ENCODE measurements around the gene ASAP3. TPM values are rescaled to one million over a fixed set of nuclear protein-coding genes. Genes with fewer than 3 reads are reported as not detected.

The ASAP3 gene
- total and polyA plus RNA-seq, 2 experiments from 2014 or later: 28.0 to 98.2 TPM

- Mint-ChIP-seq H3K4me1 (peaks cover 40% of the 10 kb centered on the region), H3K4me3 (no peak overlapping the region), H3K27ac (no peak overlapping the region), H3K27me3 (ENCODE audit: insufficient read depth, low read depth, poor library complexity) (peaks cover 12% of the 10 kb centered on the region), H3K36me3 (ENCODE audit: low read depth) (no peaks in the 10 kb centered on the region), H3K9me3 (no peaks in the 10 kb centered on the region)
- 0 out of 2 replicates have a peak overlapping the region, but pooled peaks have one; percentile 14 for H3K27ac ChIP-seq (ENCODE audit: low read depth)
- ATAC-seq (no peak), DNase-seq (ENCODE audit: low spot score) (no peak)
- H4K20me1 ChIP-seq (replicated peaks; ENCODE audit: insufficient read depth): peaks cover 52% of the 10 kb centered on the region
- H3K4me3 ChIP-seq: no peak overlapping the region
- peaks cover 3% of the 10 kb centered on the region; the same call in 1 of the 2 replicates for H3K27me3 ChIP-seq (ENCODE audit: insufficient read depth)
- no peaks in the 10 kb centered on the region for H3K9me2 ChIP-seq (ENCODE audit: insufficient read depth)
- H3F3A ChIP-seq (replicated peaks; ENCODE audit: low read depth): peaks cover 8% of the 10 kb centered on the region; the same call in 1 of the 2 replicates
- no peak overlapping the region for H3K4me2 ChIP-seq
- no peak overlapping the region for H2AFZ ChIP-seq
- TF ChIP-seq POLR2AphosphoS5 (IDR thresholded peaks at IDR 0.05; ENCODE audit: low read depth): no peak
- no peaks in the 10 kb centered on the region for H3K36me3 ChIP-seq (ENCODE audit: insufficient read depth)
- H3K79me2 ChIP-seq (replicated peaks; ENCODE audit: insufficient read depth): peaks cover 80% of the 10 kb centered on the region
- H3K4me1 ChIP-seq (ENCODE audit: insufficient read depth): peaks cover 43% of the 10 kb centered on the region
Observed at GRCh38 chr1:23480187-23481025, 3.6 kb downstream of the ASAP3 start.

GRCh38 chr1:23479666-23479941, 4.4 kb downstream of the ASAP3 start:
- no peak overlapping the region for H3K4me2 ChIP-seq
- no peaks in the 10 kb centered on the region for H3K27me3 ChIP-seq (ENCODE audit: insufficient read depth)
- TF ChIP-seq POLR2AphosphoS5 (IDR thresholded peaks at IDR 0.05; ENCODE audit: low read depth): no peak
- no peak for TF ChIP-seq CTCF (conservative IDR thresholded peaks at IDR 0.05; ENCODE audit: low read depth in 2 of 2)
- no peak for TF ChIP-seq ETS1 (IDR thresholded peaks at IDR 0.05)
- no peak for TF ChIP-seq ZNF462 (CRISPR knock-in tag; IDR thresholded peaks at IDR 0.05)
- no peak for TF ChIP-seq JUNB (IDR thresholded peaks at IDR 0.05; ENCODE audit: unreplicated experiment)
- no peak for TF ChIP-seq ZNF331 (CRISPR knock-in tag; IDR thresholded peaks at IDR 0.05; ENCODE audit: low read depth)
- no peak for TF ChIP-seq EZH2phosphoT487 (IDR thresholded peaks at IDR 0.05; ENCODE audit: unreplicated experiment)
- TF ChIP-seq ZNF114 (CRISPR knock-in tag; IDR thresholded peaks at IDR 0.05): no peak
- no peaks in the 10 kb centered on the region for H3K36me3 Mint-ChIP-seq (ENCODE audit: low read depth)
- H3K4me1 ChIP-seq (ENCODE audit: insufficient read depth): peaks cover 42% of the 10 kb centered on the region
- H3F3A ChIP-seq (replicated peaks; ENCODE audit: low read depth): peaks cover 8% of the 10 kb centered on the region; the same call in 1 of the 2 replicates
- H3K4me1 Mint-ChIP-seq: peaks cover 39% of the 10 kb centered on the region
- H3K27me3 Mint-ChIP-seq (ENCODE audit: insufficient read depth, low read depth, poor library complexity): peaks cover 6% of the 10 kb centered on the region
- no peak overlapping the region for H3K4me3 Mint-ChIP-seq
- no peaks in the 10 kb centered on the region for H3K9me3 Mint-ChIP-seq
- H3K27ac ChIP-seq (ENCODE audit: low read depth): no peak overlapping the region
- no peak for ATAC-seq
- no peak overlapping the region for H3K27ac Mint-ChIP-seq
- no peaks in the 10 kb centered on the region for H3K36me3 ChIP-seq (ENCODE audit: insufficient read depth)
- H3K4me3 ChIP-seq: no peak overlapping the region
- H3K79me2 ChIP-seq (replicated peaks; ENCODE audit: insufficient read depth): peaks cover 86% of the 10 kb centered on the region
- H3K9me2 ChIP-seq (ENCODE audit: insufficient read depth): no peaks in the 10 kb centered on the region
- H4K20me1 ChIP-seq (replicated peaks; ENCODE audit: insufficient read depth): peaks cover 60% of the 10 kb centered on the region
- no peak overlapping the region for H2AFZ ChIP-seq
- DNase-seq (ENCODE audit: low spot score): no peak
